ENCODE results near the gene POP7.

- TF ChIP-seq CTCF (conservative IDR thresholded peaks at IDR 0.05; ENCODE audit: low read depth, low read length) = no peak
- no peak for TF ChIP-seq EZH2phosphoT487 (IDR thresholded peaks at IDR 0.05; ENCODE audit: borderline replicate concordance, low read length)
Observed at GRCh38 chr7:100671353-100672327, 34.3 kb upstream of the POP7 start.
